GM12801 (cell line): ENCODE results near the gene DVL2.

Experiments used
- TF ChIP-seq, protein P1 (sequence below): IDR thresholded peaks from one replicate; pipeline ENCODE4 v1.5.1; 2011; ENCODE audit warnings: control low read depth; ENCODE audit not compliant: insufficient read length; ENCODE audit errors: extremely low read depth

The DVL2 gene

DNA sequence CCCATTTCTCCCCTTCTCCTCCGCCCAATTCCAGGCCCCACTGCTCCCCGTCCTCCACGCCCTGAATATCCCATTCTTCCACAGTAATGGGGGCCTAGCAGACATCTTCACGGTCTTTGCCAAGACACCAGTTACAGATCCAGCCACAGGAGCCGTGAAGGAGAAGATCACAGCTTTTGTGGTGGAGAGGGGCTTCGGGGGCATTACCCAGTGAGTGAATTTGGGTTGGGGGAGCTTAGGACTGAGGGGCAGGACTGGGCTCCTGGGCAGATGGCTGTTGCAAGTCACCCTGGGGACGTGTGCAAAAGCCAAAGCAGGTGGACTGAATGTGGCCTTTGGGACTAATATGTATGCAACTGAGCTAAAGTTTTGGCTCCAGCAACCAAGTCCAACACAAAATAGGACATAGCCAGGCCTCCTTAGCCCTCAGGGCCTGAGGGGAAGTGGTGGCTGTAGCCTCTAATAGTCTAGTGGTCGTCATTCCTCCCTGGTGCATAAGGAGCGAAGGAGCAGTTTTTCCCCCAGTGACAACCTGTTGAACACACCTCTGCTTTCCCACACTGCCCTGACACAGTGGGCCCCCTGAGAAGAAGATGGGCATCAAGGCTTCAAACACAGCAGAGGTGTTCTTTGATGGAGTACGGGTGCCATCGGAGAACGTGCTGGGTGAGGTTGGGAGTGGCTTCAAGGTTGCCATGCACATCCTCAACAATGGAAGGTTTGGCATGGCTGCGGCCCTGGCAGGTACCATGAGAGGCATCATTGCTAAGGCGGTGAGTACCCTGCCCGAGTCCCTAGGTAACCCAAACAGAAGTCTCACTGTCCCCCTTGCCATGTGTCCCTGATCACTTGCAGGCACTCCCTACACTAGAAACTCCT lies 12.0 kb downstream of the DVL2 start:
- TF ChIP-seq, protein P1, sequence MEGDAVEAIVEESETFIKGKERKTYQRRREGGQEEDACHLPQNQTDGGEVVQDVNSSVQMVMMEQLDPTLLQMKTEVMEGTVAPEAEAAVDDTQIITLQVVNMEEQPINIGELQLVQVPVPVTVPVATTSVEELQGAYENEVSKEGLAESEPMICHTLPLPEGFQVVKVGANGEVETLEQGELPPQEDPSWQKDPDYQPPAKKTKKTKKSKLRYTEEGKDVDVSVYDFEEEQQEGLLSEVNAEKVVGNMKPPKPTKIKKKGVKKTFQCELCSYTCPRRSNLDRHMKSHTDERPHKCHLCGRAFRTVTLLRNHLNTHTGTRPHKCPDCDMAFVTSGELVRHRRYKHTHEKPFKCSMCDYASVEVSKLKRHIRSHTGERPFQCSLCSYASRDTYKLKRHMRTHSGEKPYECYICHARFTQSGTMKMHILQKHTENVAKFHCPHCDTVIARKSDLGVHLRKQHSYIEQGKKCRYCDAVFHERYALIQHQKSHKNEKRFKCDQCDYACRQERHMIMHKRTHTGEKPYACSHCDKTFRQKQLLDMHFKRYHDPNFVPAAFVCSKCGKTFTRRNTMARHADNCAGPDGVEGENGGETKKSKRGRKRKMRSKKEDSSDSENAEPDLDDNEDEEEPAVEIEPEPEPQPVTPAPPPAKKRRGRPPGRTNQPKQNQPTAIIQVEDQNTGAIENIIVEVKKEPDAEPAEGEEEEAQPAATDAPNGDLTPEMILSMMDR: no peak

DNA sequence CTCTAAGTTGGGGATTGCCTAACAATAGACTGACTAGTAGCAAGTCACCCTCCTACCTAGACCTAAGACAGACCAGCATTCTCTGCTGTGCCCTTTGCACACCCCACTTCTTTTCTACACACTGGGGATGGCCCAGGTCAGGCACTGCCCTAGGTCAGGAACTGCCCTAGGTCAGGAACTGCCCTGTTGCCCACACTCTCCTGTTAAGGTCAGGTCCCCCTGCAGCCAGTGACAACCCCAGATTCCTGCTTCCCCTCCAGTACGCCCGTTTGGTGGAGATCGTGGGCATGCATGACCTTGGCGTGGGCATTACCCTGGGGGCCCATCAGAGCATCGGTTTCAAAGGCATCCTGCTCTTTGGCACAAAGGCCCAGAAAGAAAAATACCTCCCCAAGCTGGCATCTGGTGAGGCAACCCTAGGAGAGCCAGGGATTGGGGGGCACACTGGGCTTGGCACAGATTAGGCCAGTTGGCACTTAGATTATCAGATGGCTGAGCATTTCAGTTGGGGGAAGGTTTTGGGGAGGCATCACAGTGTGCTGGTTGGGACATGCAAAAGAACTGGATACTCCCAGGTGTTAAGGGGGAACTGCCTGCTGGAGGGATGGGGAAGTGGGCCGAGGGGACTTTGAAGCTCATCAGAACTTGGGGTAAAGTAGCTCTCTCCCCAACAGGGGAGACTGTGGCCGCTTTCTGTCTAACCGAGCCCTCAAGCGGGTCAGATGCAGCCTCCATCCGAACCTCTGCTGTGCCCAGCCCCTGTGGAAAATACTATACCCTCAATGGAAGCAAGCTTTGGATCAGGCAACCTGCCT lies 12.8 kb downstream of the DVL2 start:
- TF ChIP-seq, protein P1: no peak

DNA sequence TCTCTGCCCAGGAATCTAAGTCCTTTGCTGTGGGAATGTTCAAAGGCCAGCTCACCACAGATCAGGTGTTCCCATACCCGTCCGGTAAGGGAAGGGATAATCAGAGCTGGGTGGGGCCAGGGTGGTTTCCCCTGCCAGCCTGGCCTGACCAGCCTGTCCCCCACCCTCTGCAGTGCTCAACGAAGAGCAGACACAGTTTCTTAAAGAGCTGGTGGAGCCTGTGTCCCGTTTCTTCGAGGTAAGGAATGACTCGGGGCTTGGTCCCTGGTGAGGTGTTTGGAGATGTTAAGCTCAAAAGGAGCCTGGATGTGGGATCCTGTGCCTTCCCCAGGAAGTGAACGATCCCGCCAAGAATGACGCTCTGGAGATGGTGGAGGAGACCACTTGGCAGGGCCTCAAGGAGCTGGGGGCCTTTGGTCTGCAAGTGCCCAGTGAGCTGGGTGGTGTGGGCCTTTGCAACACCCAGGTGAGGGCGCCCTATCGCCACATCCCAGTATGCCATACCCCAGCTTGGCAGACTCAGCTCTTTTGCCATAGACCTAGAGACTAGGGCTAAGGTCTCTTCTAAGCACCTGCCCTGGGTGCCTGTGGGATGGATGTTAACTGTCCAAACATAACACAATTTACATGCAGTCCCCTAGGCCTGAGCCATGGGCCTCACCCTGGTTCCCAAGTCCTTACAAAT lies 13.6 kb downstream of the DVL2 start:
- TF ChIP-seq, protein P1: no peak

DNA sequence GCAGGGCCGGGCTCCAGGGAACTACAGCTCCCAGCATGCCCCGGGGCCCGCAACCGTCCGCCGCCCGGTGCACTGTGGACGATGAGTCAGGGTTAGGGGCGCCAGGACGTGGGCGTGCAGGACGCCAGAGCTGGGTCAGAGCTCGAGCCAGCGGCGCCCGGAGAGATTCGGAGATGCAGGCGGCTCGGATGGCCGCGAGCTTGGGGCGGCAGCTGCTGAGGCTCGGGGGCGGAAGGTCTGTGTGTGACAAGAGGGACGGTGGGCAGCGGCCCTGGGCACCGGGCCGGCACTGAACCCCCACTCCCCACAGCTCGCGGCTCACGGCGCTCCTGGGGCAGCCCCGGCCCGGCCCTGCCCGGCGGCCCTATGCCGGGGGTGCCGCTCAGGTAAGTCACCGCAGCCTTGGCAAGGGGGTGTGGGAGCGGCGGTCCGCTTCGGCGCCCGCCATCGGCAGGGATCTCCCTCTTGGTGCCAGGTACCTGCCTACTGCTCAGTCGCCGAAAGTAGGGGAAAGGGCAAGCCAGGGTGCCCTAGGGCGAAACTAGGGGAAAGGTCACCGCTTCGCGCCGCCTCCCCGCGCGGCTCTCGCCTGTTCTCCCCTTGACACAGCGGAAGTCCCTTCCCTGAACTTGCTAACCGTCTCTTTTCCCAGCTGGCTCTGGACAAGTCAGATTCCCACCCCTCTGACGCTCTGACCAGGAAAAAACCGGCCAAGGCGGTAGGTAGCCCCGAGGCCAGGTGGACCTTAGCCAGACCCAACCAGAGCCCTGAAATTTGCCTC lies 14.3 kb downstream of the DVL2 start, which contains the start of the genes ACADVL and DLG4:
ACADVL (plus strand) TSS at position 127 of the 781 bp plus-strand sequence; CDS start at position 174, 47 bp downstream.
DLG4 (minus strand) TSS at position 25 of the 781 bp plus-strand sequence.
- TF ChIP-seq, protein P1: no peak

DNA sequence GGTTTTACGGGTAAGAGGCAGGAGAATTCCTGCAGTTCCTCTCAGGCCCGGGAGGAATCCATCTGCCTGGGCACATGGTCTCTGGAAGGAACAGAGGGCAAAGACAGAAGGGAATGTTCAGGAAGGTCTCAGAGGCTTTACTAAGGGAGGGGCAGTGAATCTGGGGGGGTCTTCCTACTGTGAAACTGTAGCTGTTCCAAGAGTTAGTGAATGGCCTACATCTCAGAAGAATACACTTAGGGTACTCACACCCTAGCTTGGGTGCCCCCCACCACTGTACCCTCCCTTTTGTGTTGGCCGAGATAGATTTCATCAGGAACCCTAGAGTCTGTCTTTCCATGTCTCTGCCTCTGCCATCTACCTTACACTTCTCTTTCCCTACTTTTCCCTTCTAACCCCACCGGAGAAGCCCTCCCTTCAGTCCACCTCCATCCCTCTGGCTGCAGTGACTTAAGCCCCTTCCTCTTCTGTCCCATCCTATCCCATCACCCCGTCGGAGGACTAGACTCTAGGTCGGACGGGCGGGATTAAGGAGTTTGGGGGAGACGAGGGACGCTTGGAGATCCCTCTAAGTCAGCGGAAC lies 15.0 kb downstream of the DVL2 start:
- TF ChIP-seq, protein P1: no peak

DNA sequence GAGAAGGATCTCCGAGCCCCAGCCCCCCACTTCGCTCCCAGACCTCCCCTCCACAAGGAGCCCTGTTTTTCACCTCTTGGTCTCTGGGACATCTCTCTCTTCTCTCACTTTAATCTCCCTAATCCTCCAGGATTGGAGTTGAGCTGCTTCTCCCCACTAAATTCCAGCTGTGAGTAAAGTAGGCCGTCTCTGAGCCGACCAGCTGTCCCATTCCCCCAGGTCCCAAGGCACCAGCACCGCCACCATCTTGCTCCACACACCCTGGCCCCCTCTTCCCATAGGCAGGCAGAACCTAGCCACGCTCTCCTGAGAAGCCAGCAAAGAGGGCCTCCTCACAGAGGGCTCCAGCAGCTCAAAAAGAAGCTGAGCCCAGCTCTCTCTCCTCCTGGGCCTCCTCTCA lies 15.6 kb downstream of the DVL2 start:
- TF ChIP-seq, protein P1: no peak
